Effector memory CD8-positive, alpha-beta T cell (primary cell): ENCODE results near the gene SIX5.
"Not testable (repeated sequence)": the region's sequence is repeated elsewhere in the genome, so short reads cannot be mapped to it uniquely, and the experiment has no call there.

ENCODE experiments used
- ATAC-seq: fragments of 150-1000 bp; cut with Tn5 transposase; replicated peaks from 2 replicates; pipeline ENCODE4 v1.10.0; 2021; ENCODE audit warnings: mild to moderate bottlenecking, moderate library complexity
- DNase-seq, 3 experiments: peaks; one replicate each; pipeline ENCODE4 v3.0.0; 2021
- H3K27ac Mint-ChIP-seq, 2 donors: one replicate each; pipeline ENCODE4 v1.8.0; 2022; ENCODE audit warnings: mild to moderate bottlenecking in 2 of 2, mixed read lengths in 2 of 2, moderate library complexity in 2 of 2
- H3K27me3 Mint-ChIP-seq, 2 donors: one replicate each; pipeline ENCODE4 v1.8.0; 2022; ENCODE audit warnings: mixed read lengths in 2 of 2
- H3K36me3 Mint-ChIP-seq: one replicate; pipeline ENCODE4 v1.8.0; 2022; ENCODE audit warnings: mild to moderate bottlenecking, moderate library complexity, mixed read lengths; ENCODE audit not compliant: insufficient read depth
- H3K4me1 Mint-ChIP-seq, 2 donors: one replicate each; pipeline ENCODE4 v1.8.0; 2022; ENCODE audit warnings: low read depth in 2 of 2, mixed read lengths in 2 of 2
- H3K4me3 Mint-ChIP-seq, 2 donors: one replicate each; pipeline ENCODE4 v1.8.0; 2022; ENCODE audit warnings: mild to moderate bottlenecking in 2 of 2, mixed read lengths in 2 of 2, moderate library complexity in 2 of 2
- H3K9me3 Mint-ChIP-seq, 2 donors: one replicate each; pipeline ENCODE4 v1.8.0; 2022; ENCODE audit warnings: mixed read lengths in 2 of 2

Gene SIX5

DNA sequence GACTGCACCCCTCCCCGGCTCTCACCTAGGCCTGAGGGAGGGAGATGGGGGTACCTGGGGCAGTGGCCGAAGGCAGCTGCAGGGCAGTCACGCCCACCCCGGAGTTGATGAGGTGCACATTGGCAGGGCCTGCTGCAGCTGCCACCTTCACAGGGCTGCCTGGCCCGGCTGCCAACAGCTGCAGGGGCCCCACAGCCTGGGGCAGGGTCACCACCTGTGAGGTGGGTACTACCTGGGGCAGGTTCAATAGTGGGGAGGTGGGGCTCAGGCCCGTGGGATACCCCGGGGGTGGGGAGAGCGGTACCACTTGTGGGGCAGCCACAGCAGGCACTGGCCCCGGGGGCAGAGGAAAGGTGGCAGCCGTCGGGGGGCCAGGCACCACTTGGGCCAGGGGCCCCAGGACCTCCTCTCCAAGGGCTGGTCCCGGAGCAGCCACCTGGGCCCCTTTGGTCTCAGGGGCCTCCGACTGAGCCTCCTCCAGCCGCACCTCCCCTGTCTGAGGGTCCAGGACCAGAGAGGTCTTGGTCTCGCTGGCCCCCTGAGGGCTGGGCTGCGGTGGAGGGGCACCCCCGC, 2.7 kb downstream of the SIX5 start:
- H3K27me3 Mint-ChIP-seq: peaks cover 5 to 42% of the 10 kb centered on the region in 2 donors
- H3K36me3 Mint-ChIP-seq: peaks cover 21% of the 10 kb centered on the region
- no peak for ATAC-seq
- no peaks in the 10 kb centered on the region for H3K9me3 Mint-ChIP-seq
- no peak overlapping the region for H3K4me3 Mint-ChIP-seq
- H3K4me1 Mint-ChIP-seq: peaks cover 14 to 20% of the 10 kb centered on the region in 2 donors
- no peak overlapping the region for H3K27ac Mint-ChIP-seq
- DNase-seq: no peak

DNA sequence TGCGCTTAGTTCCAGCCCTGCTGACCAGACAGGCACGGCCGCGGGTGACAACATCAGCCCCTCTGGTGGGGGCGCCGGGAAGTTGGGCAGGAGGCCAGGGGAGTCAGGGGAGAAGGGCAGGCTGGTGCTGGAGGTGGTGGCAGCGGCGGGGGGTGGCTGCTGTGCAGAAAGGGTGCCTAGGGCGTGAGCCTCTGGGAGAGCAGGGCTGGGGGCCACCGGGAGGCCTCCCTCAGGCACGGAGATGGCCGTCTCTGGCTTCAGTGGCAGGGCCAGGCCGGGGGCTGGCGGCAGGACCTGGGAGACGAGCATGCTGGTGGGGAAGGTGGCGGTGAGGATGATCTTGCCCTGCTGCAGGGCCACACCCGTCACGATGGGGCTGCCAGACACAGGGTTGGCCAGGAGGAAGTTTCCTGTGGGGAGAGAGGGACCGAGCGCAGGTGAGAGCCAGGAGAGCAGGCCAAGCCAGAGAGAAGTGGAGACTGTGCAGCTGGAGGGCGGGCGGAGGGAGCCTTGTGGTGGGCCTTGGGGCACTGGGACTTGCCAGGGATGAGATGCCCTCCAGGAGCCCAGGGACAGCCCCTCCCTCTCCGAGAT, 3.3 kb downstream of the SIX5 start:
- H3K4me3 Mint-ChIP-seq: no peak overlapping the region
- H3K36me3 Mint-ChIP-seq: peaks cover 16% of the 10 kb centered on the region
- H3K27ac Mint-ChIP-seq: no peak overlapping the region
- no peak for ATAC-seq
- no peaks in the 10 kb centered on the region for H3K9me3 Mint-ChIP-seq
- peaks cover 10 to 14% of the 10 kb centered on the region in 2 donors for H3K4me1 Mint-ChIP-seq
- peaks cover 5 to 42% of the 10 kb centered on the region in 2 donors for H3K27me3 Mint-ChIP-seq
- no peak for DNase-seq

DNA sequence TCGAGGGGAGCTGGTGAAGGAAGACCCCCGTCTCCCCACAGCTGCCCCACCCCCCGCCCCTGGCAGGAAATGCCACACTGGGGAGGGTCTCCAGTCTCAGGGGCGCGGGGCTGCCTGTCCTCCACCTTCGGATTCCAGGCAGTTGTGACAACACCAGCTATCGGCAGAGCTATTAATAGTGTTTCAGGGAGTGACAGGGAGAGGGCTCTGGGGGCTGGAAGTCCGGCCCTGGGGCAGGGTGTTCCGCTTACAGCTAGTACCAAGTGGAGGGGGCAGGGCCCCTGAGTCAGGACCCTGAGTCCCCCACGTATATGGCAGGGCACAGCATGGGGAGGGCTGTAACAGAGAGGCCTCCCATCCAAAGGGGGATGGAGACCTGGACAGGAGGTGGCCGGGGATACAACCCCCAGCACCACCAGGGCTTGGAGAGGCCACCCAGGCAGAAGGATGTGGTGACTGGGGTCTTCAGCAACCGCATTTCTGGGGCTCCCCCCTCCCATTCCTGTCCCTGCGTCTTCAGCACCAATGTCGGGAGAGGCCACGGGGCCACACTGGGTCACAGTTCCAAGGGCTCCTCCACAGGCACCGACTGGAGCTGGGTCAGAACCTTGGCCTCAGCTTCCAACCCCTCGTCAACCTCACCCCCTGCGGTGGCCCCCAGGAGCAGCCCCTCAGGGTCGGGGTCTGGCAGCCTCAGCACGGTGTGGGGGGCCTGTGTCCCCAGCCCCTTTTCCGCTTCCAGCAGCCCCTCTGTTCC, 3.9 kb downstream of the SIX5 start:
- Mint-ChIP-seq H3K4me1 (peaks cover 8% of the 10 kb centered on the region in 2 donors), H3K36me3 (peaks cover 13% of the 10 kb centered on the region), H3K27me3 (peaks cover 5 to 42% of the 10 kb centered on the region in 2 donors), H3K27ac (no peak overlapping the region), H3K4me3 (no peak overlapping the region), H3K9me3 (no peaks in the 10 kb centered on the region)
- ATAC-seq (no peak), DNase-seq (no peak)

DNA sequence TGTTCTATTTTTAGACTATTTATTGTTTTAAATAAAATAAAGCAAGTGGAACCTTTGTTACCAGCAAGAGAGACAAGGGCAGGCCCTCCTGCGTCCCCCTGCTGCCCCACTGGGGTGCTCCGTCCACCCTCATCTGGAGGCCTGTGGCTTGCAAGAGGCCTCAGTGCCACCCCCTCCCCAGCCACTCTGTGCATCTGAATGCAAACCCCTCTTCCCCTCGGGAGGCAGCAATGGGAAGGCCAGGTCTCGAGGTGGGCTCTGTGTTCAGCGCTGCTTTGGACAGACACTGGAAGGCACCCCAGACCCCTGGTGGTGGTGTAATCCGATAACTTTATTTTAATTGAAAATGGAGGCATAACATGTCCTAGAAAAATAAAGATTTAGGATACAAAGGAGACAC, 4.6 kb downstream of the SIX5 start:
- Mint-ChIP-seq H3K4me3 (no peak overlapping the region), H3K9me3 (no peaks in the 10 kb centered on the region), H3K27ac (no peak overlapping the region), H3K4me1 (peaks cover 3 to 4% of the 10 kb centered on the region in 2 donors), H3K27me3 (peaks cover 5 to 47% of the 10 kb centered on the region in 2 donors), H3K36me3 (peaks cover 9% of the 10 kb centered on the region)
- DNase-seq (no peak), ATAC-seq (no peak)

DNA sequence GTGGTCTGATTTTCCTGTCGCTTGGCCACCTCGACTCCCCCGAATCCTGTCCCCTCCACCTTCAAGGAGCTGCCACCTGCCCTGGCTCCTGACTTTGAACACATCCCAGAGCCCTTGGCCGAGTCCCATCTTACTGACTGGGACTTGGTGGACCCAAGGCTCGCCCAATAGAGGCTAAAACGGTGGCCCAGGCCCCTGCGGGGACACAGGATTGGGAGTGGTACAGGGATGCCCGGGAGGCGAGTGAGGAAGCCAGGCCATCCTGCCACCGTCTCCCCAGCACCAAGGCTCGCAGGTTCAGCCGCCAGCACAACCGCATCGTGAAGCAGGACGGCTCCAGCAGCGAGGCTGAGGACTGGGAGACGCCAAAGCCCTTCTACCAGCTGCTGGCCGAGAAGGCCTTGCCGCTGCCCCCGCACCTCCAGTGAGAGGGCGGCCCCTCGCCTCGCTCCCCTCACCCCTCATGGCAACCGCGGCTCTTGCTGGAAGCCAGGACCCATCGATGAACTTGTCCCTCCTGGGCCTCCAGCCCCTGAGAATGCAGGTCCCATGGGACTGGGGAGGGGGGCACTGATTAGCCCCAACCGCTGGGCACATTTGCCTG, 5.3 kb downstream of the SIX5 start:
- peaks cover 4% of the 10 kb centered on the region for H3K36me3 Mint-ChIP-seq
- no peak overlapping the region for H3K27ac Mint-ChIP-seq
- H3K27me3 Mint-ChIP-seq: peaks cover 5 to 53% of the 10 kb centered on the region in 2 donors
- no peak overlapping the region for H3K4me3 Mint-ChIP-seq
- ATAC-seq: no peak
- peaks cover under 1 to 3% of the 10 kb centered on the region in 2 donors for H3K4me1 Mint-ChIP-seq
- H3K9me3 Mint-ChIP-seq: no peaks in the 10 kb centered on the region
- DNase-seq: no peak

DNA sequence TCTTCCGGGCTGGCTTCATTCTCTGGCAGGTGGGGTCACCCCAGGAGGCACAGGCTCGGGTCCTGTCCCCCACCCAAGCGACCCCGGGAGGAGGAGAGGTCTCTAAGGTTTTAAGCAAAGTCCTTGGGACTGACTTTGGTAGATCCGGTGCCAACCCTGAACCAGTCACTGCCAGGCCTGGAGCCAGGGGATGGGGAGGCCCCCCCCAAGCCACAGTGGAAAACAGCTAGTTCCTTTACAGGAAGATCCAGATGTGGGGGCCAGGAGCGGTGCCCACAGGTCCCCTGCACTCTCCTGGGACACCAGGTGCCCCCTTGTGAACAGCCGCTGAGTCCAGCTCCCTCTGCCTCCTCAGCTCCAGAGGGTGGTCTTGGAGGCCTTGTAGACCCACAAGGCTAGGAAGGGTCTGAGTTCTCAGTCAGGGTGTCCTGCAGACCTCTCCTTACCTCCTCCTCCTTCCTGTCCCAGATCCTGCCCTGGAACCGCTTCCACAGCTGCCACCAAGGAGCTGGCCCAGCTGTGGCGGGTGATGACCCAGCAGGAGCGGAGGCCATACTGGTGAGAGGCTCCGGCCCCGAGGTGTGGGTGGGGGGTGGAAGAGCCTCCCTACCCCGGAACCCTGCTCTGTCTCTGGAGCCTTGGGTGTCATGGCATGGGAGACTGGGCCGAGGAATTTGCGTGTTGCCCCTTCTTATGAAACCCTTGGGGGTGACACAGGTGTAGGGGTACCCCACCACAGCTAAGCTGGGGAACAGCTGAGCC, 6.0 kb downstream of the SIX5 start:
- peaks cover 4% of the 10 kb centered on the region for H3K36me3 Mint-ChIP-seq
- H3K4me3 Mint-ChIP-seq: no peak overlapping the region
- no peak for ATAC-seq
- no peak overlapping the region for H3K27ac Mint-ChIP-seq
- DNase-seq: no peak
- peaks cover 5 to 53% of the 10 kb centered on the region in 2 donors for H3K27me3 Mint-ChIP-seq
- H3K9me3 Mint-ChIP-seq: no peaks in the 10 kb centered on the region
- peaks cover 0 to 3% of the 10 kb centered on the region in 2 donors for H3K4me1 Mint-ChIP-seq

DNA sequence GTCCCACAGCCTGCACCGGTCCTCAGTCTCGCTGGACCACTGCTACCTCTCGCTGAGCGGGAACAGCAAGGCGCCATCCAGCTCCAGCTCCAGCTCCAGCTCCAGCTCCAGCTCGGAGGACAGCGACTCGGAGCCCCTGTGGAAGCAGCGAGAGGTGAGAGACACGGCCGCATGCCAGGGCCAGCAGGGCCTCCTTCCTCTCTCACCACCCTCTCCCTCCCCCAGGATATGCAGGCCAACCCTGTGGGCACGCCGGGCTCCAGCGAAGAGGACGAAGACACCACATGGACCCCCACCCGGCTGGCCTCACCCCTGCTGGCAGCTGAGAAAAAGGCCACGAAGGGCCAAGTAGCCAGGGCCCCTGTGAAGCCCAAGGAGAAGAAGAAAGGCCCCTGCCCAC, 7.3 kb downstream of the SIX5 start:
- Mint-ChIP-seq H3K36me3 (no peaks in the 10 kb centered on the region), H3K4me3 (no peak overlapping the region), H3K9me3 (no peaks in the 10 kb centered on the region), H3K4me1 (no peaks in the 10 kb centered on the region), H3K27ac (no peak overlapping the region), H3K27me3 (peaks cover 5 to 44% of the 10 kb centered on the region in 2 donors)
- ATAC-seq: no peak
- no peak for DNase-seq

DNA sequence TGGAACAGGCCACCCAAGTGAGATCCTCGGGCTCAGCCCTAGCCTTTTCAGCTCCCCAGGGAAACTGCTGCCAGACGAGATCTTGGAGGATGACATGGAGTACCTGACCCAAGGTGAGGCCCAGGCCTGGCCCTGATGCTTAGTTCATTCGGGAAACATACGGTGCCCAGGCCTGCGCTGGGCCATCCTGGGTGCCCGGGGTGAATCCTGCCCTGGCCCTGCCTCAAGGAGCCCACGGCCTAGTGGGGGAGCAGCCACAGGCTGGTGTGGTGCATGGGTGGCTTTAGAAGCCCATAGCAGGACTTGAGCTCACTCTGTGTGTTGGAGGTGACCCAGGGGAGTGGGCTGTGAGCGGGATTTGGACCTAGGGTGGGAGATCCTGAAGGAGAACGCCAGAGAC, 10.1 kb downstream of the SIX5 start:
- H3K36me3 Mint-ChIP-seq: no peaks in the 10 kb centered on the region
- DNase-seq: no peak
- ATAC-seq: no peak
- H3K4me3 Mint-ChIP-seq: no peak overlapping the region
- H3K4me1 Mint-ChIP-seq: no peaks in the 10 kb centered on the region
- no peak overlapping the region for H3K27ac Mint-ChIP-seq
- no peaks in the 10 kb centered on the region for H3K9me3 Mint-ChIP-seq
- peaks cover 0 to 21% of the 10 kb centered on the region in 2 donors for H3K27me3 Mint-ChIP-seq

DNA sequence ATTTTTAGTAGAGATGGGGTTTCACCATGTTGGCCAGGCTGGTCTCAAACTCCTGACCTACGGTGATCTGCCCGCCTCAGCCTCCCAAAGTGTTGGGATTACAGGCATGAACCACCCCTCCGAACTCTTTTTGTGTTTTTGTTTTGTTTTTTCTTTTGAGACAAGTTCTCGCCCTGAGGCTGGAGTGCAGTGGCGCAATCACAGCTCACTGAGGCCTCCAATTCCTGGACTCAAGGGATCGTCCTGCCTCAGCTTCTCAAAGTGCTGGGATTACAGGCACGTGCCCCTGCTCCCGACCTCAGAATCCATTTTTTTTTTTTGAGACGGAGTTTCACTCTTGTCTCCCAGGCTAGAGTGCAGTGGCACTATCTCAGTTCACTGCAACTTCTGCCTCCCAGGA, 11.4 kb downstream of the SIX5 start:
- H3K36me3 Mint-ChIP-seq: no peaks in the 10 kb centered on the region
- H3K9me3 Mint-ChIP-seq: no peaks in the 10 kb centered on the region
- no peak overlapping the region for H3K4me3 Mint-ChIP-seq
- no peaks in the 10 kb centered on the region for H3K4me1 Mint-ChIP-seq
- no peak overlapping the region for H3K27ac Mint-ChIP-seq
- ATAC-seq (no peak), DNase-seq (no peak)
- peaks cover 0 to 21% of the 10 kb centered on the region in 2 donors for H3K27me3 Mint-ChIP-seq

DNA sequence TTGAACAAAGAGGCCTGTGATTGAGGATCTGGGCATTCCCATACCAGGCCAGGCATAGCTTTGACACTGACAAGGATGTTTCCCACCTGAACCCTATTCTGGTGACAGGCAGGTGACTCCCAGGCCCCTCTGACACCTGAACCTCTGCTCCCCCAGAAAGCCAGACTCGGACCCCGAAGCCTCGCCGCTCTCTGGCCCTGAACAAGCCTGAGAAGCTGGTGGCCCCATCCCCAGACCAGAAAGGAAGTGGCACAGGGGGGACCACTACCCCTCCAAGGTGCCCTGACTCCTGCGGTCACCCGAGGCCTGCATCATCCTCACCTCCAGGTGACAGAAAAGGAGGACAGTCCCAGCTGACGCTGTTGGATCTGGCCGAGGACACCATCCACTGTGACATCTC, 14.7 kb downstream of the SIX5 start:
- ATAC-seq (no peak), DNase-seq (no peak)
- H3K4me3 Mint-ChIP-seq: no peak overlapping the region
- no peak overlapping the region for H3K27ac Mint-ChIP-seq
- no peaks in the 10 kb centered on the region for H3K36me3 Mint-ChIP-seq
- H3K9me3 Mint-ChIP-seq: no peaks in the 10 kb centered on the region
- peaks cover 0 to 4% of the 10 kb centered on the region in 2 donors for H3K27me3 Mint-ChIP-seq
- no peaks in the 10 kb centered on the region for H3K4me1 Mint-ChIP-seq

DNA sequence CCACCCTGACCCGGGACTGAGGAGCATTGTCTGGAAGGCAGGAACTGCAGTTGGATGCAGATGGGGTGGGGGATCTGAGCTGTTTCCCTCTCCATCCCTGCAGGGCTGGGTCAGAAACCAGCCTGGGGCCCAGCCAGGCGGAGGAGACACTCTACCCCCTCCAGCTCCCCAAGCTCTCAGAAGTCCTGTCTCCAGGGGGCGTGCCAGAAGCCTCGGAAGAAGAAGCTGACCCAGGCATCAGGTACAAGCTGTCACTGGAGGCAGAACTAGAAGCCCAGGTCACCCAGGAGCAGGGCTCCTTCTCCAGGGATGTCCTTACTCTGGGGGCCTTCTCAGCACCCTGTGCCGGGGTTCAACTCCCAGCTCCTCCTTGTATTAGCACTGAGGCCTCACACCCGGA, 15.5 kb downstream of the SIX5 start:
- Mint-ChIP-seq H3K27me3 (peaks cover 0 to under 1% of the 10 kb centered on the region in 2 donors), H3K4me1 (no peaks in the 10 kb centered on the region), H3K36me3 (no peaks in the 10 kb centered on the region), H3K4me3 (no peak overlapping the region), H3K27ac (peak overlapping the region in 1 of 2 donors; percentile 39), H3K9me3 (no peaks in the 10 kb centered on the region)
- ATAC-seq: no peak
- DNase-seq: no peak

DNA sequence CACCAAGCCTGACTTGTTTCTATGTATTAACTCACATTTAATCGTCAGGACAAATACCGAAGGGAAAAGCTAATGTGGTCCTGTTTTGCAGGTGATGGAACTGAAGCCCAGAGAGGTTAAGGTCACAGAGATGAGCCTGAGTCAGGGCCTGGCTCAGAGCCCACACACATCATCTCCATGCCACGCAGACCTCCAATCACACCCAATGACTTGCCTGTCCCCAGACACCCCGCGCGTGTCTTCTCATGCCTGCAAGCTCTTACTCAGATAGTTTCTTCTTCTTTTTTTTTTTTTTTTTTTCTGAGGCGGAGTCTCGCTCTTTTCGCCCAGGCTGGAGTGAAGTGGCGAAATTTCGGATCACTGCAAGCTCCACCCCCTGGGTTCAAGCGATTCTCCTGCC, 16.4 kb downstream of the SIX5 start:
- peak overlapping the region in 1 of 2 donors; percentile 39 for H3K27ac Mint-ChIP-seq
- H3K9me3 Mint-ChIP-seq: no peaks in the 10 kb centered on the region
- DNase-seq: no peak
- H3K4me1 Mint-ChIP-seq: no peaks in the 10 kb centered on the region
- H3K27me3 Mint-ChIP-seq: peaks cover 2 to 9% of the 10 kb centered on the region in 2 donors
- H3K36me3 Mint-ChIP-seq: no peaks in the 10 kb centered on the region
- no peak for ATAC-seq
- H3K4me3 Mint-ChIP-seq: no peak overlapping the region

DNA sequence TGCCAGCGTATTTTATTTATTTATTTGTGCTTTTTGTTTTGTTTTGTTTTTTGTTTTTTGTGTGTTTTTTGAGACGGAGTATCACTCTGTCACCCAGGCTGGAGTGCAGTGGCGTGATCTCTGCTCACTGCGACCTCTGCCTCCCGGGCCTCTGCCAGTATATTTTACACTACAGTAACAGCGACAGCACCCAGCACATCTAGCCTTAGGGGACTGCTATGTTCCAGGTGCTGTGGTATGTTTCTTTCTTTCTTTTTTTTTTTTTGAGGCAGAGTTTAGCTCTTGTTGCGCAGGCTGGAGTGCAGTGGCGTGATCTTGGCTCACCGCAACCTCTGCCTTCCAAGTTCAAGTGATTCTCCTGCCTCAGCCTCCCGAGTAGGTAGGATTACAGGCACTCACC, 17.6 kb downstream of the SIX5 start:
- H3K4me1 Mint-ChIP-seq, ATAC-seq, DNase-seq, H3K36me3 Mint-ChIP-seq, H3K4me3 Mint-ChIP-seq, H3K27ac Mint-ChIP-seq, H3K9me3 Mint-ChIP-seq: not testable (repeated sequence)
- H3K27me3 Mint-ChIP-seq: peaks cover 10 to 21% of the 10 kb centered on the region in 2 donors
